Measurements from ENCODE around the gene OR2G3.

OR2G3 gene

DNA sequence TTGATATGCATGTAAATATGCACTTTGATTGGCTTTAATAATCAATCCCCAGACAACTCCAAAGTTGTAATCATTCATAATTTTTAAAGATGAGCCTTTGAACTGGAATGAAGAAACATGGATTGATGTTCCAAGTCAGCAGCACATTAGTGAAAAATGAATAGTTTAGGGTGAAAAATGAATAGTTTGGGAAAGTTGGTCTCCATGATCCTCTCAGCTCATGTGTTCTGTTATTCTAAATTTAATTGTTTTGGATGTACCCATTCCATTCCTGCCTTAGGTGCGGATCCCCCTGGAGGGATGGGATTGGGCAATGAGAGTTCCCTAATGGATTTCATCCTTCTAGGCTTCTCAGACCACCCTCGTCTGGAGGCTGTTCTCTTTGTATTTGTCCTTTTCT is at the start of gene OR2G3:
TSS of gene OR2G3 (plus strand) at position 301 of the 400 bp plus-strand sequence. CDS start at position 301, 0 bp downstream.
- DNase-seq = no peak

DNA sequence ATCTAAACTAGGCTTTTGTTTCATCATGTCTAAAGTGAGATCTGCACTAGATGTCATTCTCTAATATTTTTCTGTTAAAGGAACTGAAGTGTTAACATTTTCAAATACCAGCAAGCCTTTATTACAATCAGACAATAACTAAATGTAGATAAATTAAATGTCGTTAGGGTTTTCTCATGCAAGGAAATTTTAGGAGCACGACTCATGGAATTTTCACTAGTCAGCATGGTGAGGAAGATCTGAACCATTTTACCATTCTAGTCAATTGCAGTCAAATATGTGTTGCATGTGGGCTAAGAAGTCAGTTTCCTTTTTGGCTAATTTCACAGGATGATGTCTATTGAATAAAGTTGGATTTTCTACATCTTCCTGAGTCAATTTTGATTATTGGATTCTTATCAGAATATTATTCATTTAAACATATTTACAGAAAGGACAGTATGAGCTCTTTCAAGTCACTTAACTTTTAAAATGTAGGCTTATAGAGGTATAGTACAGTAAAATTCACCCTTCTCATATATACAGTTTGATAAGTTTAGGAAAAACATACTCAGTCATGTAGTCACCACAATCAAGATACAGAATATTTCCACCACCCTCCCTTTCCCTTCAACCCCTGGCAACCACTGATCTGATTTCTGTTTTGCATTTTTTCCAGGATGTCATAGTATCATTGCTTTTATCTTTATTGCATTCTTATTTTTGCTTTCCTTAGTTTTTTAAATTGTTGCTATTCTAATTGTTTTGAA is 47.3 kb upstream of the OR2G3 start:
- no peak for DNase-seq

DNA sequence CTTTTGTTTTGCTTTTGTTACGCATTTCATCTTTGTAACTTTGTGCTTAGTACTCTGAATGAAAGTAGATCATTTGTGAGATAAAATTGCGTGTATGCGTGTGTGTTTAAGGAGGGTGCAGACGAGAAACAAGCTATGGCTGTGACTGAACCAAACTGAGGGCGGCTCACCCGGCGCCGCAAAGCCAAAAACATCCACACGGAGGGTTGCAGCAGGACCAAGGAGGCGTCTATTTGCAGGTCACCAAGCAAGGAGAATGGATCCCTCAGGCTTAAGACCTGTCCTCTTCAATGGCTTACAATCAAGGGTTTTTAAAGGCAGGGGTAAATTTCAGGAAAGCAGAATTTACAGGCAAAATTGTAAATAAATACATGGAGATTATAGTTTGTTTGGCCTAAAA is 43.7 kb upstream of the OR2G3 start:
- DNase-seq = no peak

DNA sequence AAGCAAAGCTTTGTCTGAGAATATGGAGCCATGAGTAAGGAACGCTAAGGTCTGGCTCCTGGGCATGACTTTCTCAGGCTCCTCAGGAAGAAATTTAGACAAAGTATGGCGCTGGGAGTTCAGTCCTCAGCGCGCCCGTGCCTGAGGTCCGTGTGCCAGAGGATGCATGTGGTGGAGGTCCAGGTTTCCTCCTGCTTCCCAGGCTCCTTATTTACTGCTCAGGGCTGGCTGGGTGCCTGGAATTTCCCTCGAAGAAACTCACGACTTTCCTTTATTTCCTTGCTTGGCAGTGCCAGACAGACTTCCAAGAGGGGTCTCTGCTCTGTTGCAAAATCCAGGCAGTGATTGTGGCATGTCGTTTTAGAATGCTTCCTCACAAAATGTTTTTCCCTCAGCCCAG is 43.2 kb upstream of the OR2G3 start:
- no peak for DNase-seq

DNA sequence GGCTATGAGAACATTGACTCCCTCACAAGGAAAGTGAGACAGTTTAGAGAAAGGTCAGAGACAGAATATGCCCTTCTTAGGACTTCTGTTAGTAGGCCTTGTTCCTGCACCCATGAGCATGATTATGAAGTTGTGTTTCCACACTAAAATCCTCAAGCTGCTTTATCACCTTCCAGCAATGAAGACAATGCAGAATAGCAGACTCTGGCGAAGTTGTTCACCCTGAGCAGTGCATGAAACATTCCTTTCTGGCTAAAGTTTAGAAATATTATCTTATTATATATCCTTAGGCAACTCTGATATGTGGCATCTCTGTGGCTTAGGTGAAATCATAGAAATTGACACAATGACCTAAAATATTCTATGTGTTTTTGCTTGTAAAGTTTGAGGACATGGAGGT is 31.1 kb upstream of the OR2G3 start:
- DNase-seq = no peak

DNA sequence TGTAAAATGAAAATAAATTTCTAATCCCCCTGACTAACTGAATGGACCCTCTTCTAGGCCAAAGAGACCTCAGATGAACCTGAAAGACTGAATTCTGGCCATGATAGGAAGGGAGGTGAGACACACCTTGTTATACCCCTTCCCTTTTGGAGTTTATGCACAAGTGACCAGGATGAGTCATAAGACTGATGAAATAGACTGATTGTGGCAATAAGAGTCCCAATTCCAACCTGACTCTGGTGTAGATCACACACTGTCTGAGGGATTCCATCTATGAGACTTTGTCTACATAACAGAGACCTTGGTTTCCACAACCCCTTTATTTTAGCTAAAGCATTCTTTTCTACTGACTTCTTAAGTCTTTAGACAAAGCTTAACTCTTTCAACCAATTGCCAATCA is 30.7 kb upstream of the OR2G3 start:
- DNase-seq = no peak

DNA sequence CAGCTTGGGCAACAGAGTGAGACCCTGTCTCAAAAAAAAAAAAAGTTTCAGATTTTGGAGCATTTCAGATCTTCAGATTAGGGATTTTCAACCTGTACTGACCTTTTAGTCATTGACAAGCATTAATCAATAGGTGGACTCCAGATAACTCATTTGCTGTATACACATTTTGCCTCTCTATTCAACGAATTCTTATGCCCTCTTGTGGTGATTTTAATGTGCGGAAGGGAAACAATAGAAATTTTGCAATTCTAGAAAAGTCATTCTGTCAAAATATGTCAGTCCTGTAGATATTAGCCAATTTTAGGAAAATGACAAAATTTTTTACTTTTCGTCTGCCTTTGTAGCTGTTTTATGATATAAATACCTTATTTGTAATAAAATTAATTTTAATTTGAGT is 28.9 kb upstream of the OR2G3 start:
- DNase-seq = no peak

DNA sequence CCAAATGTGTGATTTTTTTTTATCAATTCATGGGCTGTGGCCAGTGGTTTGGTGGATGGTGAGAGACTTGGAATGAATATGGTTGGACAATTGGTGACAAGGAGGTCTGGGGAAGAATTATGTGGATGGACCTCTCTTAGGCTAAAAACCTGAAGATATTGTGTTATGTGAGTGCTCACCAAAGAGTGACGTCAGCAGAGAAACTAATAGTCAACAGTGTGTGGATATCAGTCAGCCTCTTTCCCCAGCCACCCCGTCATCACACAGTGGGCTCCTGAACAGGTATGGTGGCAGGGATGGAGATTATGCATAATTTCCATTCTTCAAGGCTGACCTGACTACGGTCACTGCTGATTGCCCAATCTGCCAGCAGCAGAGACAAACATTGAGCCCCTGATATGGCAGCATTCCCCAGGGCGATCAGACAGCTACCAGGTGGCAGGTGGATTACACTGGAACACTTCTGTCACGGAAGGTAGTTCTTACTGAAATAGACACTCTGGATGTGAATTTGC is 26.4 kb upstream of the OR2G3 start:
- no peak for DNase-seq

DNA sequence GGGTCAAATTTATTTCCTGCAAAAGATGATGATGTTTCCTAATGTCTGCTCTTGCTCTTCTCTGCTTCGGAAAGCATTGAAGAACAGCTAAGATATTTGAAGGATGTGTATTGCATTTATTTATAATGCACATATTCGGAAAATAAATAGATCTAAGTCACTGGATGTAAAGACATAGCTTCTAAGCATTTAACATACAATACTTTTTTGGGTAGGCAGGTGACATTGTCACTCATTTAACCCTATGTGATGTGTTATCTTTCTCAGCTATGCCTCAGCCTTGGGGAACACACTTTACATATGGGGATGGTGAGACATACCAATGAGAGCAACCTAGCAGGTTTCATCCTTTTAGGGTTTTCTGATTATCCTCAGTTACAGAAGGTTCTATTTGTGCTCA is 17.3 kb upstream of the OR2G3 start, which contains the start of gene OR2G2:
TSS of gene OR2G2 (plus strand) at position 301 of the 400 bp plus-strand sequence. CDS start at position 301, 0 bp downstream.
- DNase-seq = no peak

DNA sequence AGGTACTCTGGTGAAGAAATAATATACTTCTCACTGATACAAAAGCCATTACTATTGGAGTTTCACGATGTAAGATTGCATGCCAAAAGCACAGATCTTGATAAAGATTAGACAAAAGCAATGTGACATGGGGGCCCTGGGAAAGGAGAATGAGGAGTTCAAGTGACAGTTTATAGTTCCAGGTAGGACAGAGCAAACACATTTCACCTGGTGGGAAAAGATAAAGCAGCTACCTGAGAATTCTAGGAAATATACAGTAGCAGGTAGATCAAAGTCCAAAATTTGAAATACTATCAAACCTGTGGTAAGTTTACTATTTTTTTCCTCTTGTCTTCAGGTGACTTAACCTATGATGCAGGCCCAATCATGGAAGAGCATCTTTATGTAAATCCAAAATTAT is 8.0 kb downstream of the OR2G3 start:
- DNase-seq = no peak

DNA sequence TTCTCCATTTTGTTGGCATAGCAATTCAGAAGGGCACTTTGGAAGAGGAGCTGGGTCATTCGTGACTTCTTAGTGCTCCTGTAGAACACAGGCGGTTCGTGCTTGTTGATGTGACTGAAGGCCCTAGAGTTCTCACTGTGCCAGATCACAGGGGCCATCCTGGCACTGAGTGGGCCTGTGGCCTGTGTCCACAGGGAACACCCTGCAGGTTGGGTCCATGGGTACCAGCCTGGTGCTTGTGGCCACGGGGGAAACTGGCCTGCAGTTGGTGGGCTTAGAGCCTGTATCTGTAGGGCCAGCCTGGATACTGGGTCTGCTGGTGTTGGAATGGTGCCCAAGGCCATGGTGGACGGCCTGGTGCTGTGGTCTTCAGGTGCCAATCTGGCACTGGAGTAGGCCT is 9.2 kb downstream of the OR2G3 start:
- DNase-seq = no peak

DNA sequence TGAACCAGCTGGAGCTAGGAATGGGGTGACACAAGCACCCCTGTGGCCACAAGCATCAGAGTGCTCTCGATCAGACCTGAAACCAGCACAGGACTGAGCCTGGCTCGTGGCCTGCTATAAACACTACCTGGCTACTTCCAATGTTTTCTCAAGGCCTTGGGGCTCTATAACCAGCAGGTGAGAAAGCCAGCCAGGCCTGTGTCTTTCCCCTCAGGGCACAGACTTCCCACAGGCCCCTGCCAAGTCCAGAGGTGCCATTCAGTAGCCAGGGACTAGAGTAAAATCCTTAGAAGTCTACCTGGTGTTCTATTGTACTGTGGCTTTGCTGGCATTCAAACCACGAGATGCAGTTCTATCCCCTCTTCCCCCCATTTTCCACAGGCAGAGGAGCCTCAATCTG is 22.6 kb downstream of the OR2G3 start:
- DNase-seq = no peak

DNA sequence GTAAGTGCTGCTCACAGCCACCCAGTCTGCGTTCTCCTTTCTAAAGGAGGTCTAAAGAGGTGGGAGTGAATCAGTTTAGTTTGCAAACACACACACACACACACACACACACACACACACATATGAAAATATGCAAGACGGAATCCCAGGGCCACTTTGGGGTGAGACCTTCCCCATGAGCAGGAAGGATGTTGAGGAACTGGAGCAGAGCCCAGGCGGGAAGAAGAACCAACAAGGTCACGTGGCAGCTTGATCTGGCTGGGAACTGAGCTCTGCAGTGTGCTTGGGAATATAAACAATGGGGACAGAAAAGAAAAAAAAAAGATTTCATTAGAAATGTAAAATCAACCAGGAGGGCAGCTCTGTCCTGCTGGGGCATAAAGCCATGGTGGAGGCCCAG is 32.6 kb downstream of the OR2G3 start:
- DNase-seq = no peak

DNA sequence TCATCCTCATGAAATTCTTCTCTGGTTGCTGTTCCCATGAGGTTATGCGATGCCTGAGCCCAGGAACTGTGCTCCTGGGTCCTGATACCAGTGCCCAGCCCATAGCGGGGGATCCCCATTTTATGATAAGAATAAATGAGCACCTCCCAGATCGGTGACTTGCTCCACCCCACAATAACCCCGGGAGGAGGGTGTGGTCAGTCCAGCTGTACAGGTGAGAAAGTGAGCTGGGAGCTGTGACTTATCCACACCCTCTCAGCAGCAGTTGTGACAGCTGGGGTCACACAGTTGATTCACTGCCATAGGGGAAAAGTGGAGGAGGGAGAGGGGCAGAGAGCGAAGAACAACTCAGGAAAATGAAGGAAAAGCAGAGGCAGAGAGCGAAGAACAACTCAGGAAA is 33.4 kb downstream of the OR2G3 start:
- DNase-seq = no peak

DNA sequence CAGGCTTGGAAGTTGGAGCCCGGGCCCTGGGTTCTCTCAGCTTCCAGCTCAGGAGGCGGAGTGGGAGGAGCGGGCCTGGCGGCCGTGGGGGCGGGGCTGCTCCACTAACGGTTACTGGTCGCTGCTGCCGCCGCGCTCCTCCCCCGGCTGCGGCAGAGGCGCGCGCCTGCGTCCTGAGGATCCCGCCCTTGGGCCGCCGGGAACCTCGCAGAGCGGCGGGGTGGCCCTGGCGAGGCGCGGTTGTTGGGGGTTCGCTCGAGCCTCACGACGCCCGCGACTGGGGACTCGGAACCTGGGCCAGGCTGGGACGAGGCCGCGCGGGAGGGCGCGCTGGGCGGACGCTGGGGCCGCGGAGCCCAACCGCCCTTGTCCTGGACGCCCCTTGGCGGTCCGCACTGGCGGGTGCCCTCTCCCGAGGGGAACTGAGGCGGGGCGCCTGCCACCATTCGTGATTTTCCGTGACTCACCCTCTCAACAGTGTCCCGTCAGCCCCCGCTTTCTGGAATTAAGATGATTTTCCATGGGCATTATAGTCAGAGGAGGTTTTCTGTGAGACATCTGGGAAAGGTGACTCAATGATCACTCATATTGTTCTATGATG is 34.1 kb downstream of the OR2G3 start:
- no peak for DNase-seq

DNA sequence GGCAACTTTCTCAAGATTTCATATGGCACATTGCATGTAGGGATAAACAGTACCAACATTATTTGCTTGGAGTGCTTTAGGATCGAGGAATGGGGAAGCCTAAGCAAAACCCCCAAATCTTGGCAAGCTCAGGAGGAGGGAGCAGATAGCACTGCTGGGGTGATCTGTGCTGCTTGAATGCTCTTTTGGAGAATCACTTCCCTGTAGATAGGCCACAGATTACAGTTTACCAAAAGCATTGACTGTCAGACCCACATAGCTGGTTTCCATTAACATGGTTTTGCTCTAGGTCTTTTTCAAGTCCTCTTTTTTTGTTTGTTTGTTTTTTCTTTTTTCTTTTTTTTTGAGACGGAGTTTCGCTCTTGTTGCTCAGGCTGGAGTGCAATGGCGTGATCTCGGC is 37.4 kb downstream of the OR2G3 start:
- no peak for DNase-seq

DNA sequence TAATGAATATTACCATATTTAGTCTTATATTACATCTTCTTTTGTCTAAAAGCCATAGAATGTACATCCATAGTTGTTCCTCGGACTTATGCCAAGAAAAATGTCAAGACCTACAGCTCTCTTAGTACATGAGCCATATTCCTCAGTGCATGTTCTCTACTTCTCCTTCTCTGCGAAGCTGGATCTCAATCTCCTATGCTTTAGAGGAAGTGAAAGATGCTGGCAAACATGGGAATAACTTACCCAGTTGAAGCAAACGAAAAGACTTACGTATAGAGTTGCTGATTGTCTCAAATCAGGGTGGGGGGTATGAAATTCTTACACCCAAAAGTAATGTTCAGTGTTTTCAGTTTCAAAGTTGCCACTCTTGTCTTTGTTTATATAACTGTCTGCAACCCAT is 41.5 kb downstream of the OR2G3 start:
- no peak for DNase-seq

DNA sequence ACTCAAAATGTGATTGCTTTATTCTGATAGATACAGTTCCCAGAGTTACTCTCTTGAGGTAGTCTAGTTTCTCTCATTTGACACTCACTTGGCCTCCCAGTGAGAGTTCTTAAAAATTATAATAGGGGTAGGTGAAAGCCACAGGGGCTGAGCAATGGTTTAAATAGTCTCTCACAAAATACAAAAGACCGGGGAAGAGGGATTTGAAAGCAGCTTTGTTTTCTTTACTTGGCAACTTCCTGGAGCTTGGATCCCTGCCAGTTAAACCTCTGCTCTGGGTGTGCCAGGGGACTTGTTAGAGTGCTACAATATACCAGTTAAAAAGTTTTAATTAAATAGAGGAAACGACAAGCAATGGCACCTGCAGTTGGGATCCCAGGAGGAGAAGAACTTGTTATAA is 42.5 kb downstream of the OR2G3 start:
- no peak for DNase-seq

DNA sequence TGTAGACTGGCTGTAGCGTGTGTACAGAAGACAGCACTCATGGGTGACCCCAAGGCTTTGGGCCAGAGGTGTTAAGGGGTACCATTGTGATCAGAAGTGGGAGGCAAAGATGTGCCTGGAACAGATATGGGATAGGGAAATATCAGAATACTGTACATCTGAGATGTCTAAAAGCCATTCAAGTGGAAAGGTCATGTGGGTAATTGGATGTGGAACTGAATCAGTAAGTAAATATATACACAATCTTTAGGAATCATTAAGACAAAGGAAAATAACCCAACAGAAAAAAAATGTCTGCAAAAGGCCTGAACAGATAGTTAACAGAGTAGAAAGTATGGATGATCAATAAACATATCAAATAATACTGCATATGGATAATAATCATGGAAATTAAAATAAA is 47.7 kb downstream of the OR2G3 start:
- DNase-seq = no peak
